ENCODE measurements around the gene SPRYD4.
"Not testable (repeated sequence)": the region's sequence is repeated elsewhere in the genome, so short reads cannot be mapped to it uniquely, and the experiment has no call there.

Gene SPRYD4

DNA sequence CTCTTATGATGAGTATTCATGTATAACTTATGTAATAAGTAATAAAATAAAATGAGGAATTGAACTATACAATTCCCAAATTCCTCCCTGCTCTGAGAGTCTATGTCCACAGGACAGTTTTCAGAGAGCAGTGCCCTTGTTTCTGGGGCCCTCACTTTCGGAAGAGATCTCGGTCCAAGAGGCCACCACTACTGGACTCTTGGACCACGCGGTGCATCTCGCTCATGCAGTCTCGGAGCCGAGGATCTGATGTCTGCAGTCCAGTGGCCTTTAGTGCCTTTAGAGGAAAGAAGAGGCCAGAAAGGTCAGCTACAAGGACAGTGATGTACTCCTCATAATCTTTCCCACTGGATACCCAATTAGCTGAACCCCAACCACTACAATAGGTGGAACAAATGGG, 11.2 kb downstream of the SPRYD4 start:
- Histone ChIP-seq H3K9me3 (ENCODE audit: low read length) (no peaks in the 10 kb centered on the region), H3K4me1 (ENCODE audit: insufficient read depth, low read length) (no peaks in the 10 kb centered on the region), H3K9ac (ENCODE audit: low read length) (no peak overlapping the region), H3K4me3 (ENCODE audit: low read depth in 1 of 2, low read length in 2 of 2) (no peak overlapping the region), H3K36me3 (ENCODE audit: insufficient read depth, low read length) (no peaks in the 10 kb centered on the region), H3K27me3 (ENCODE audit: control insufficient read depth in 1 of 2, insufficient read depth in 2 of 2, low read length in 2 of 2) (no peaks in the 10 kb centered on the region), H3K27ac (ENCODE audit: low read depth, low read length) (no peak overlapping the region)

DNA sequence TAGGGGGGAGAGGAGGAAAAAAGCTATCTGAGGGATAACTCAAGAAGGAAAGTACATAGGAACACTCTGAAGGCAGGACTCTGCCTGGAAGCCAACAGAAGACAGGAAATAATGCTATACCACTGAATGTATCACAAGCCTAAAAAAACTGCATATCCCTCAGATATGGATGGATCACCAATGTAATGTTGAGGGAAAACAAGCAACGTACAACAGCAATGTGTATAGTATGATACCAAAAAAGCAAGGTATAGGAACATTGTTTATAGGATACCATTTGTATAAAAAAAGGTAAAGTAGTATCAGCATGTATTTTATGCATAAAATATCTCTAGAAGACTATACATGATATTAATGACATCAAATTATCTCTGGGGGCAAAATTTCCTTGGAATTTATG, 16.2 kb downstream of the SPRYD4 start:
- Histone ChIP-seq H3K27ac (ENCODE audit: low read depth, low read length) (no peak overlapping the region), H3K4me3 (ENCODE audit: low read depth in 1 of 2, low read length in 2 of 2) (no peak overlapping the region), H3K9me3 (ENCODE audit: low read length) (no peaks in the 10 kb centered on the region), H3K36me3 (ENCODE audit: insufficient read depth, low read length) (no peaks in the 10 kb centered on the region), H3K27me3 (ENCODE audit: control insufficient read depth in 1 of 2, insufficient read depth in 2 of 2, low read length in 2 of 2) (no peaks in the 10 kb centered on the region), H3K9ac (ENCODE audit: low read length) (no peak overlapping the region), H3K4me1 (ENCODE audit: insufficient read depth, low read length) (no peaks in the 10 kb centered on the region)

DNA sequence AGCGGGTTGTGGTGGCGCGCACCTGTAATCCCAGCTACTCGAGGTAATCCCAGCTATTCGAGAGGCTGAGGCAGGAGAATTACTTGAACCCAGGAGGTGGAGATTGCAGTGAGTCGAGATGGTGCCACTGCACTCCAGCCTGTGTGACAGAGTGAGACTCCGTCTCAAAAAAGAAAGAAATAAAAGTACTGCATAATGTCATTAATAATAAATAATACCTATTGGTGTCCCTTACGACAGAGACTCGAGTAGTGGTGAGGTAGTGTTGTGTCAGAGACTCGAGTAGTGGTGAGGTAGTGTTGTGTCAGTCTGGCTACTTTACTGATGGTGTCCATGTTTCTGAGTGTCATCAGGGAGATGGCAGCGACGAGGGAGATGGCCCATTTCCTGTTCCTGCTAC, 18.3 kb downstream of the SPRYD4 start:
- H3K27ac ChIP-seq (ENCODE audit: low read depth, low read length): no peak overlapping the region
- H3K27me3 ChIP-seq (ENCODE audit: control insufficient read depth in 1 of 2, insufficient read depth in 2 of 2, low read length in 2 of 2): no peaks in the 10 kb centered on the region
- H3K4me1 ChIP-seq (ENCODE audit: insufficient read depth, low read length): no peaks in the 10 kb centered on the region
- H3K9me3 ChIP-seq (ENCODE audit: low read length): no peaks in the 10 kb centered on the region
- no peak overlapping the region for H3K4me3 ChIP-seq (ENCODE audit: low read depth in 1 of 2, low read length in 2 of 2)
- no peak overlapping the region for H3K9ac ChIP-seq (ENCODE audit: low read length)
- H3K36me3 ChIP-seq (ENCODE audit: insufficient read depth, low read length): no peaks in the 10 kb centered on the region

- H3K4me3 ChIP-seq (ENCODE audit: low read depth in 1 of 2, low read length in 2 of 2): peak overlapping the region; percentile 58 to 74
- H3K4me1 ChIP-seq (ENCODE audit: insufficient read depth, low read length): no peaks in the 10 kb centered on the region
- H3K27ac ChIP-seq (ENCODE audit: low read depth, low read length): no peak overlapping the region
- H3K36me3 ChIP-seq (ENCODE audit: insufficient read depth, low read length): no peaks in the 10 kb centered on the region
- H3K9ac ChIP-seq (ENCODE audit: low read length): no peak overlapping the region
- H3K27me3 ChIP-seq (ENCODE audit: control insufficient read depth in 1 of 2, insufficient read depth in 2 of 2, low read length in 2 of 2): no peaks in the 10 kb centered on the region
- no peaks in the 10 kb centered on the region for H3K9me3 ChIP-seq (ENCODE audit: low read length)
Measured at GRCh38 chr12:56487448-56488040, 19.2 kb downstream of the SPRYD4 start.

- Histone ChIP-seq H3K27ac (ENCODE audit: low read depth, low read length) (no peak within 1 kb of the TSS), H3K4me3 (ENCODE audit: low read depth in 1 of 2, low read length in 2 of 2) (peak within 1 kb of the TSS; percentile 58 to 74), H3K36me3 (ENCODE audit: insufficient read depth, low read length) (no peaks in the 10 kb centered on the region), H3K27me3 (ENCODE audit: control insufficient read depth in 1 of 2, insufficient read depth in 2 of 2, low read length in 2 of 2) (no peaks in the 10 kb centered on the region), H3K4me1 (ENCODE audit: insufficient read depth, low read length) (no peaks in the 10 kb centered on the region), H3K9me3 (ENCODE audit: low read length) (no peaks in the 10 kb centered on the region), H3K9ac (ENCODE audit: low read length) (no peak within 1 kb of the TSS)
Measured at GRCh38 chr12:56488041-56488955, 19.9 kb downstream of the SPRYD4 start, which contains the start of gene GLS2. Gene GLS2, minus strand, starts transcription at chr12:56488161. Its CDS starts 43 bp downstream, at chr12:56488118.

DNA sequence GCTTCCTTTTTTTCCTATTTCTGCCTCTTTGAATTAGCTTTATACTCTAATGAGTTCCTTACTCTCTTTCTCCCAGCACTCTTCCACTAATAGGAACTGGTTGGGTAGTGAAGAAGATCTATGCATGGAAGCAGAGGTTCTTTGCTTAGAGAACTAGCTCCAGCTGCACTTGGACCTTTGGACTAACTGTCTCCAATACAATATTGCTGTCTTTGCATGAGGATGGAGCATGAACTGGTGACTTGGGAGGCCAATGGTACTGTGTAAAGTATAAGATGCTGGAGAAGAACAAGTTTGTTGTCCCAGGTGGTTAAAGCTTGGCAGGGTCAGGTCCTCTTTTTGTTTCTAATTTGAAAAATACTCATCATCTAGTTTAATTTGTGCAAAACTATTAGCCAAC, 22.0 kb downstream of the SPRYD4 start:
- no peaks in the 10 kb centered on the region for H3K9me3 ChIP-seq (ENCODE audit: low read length)
- no peaks in the 10 kb centered on the region for H3K4me1 ChIP-seq (ENCODE audit: insufficient read depth, low read length)
- no peak overlapping the region for H3K9ac ChIP-seq (ENCODE audit: low read length)
- H3K27me3 ChIP-seq (ENCODE audit: control insufficient read depth in 1 of 2, insufficient read depth in 2 of 2, low read length in 2 of 2): no peaks in the 10 kb centered on the region
- no peak overlapping the region for H3K27ac ChIP-seq (ENCODE audit: low read depth, low read length)
- H3K4me3 ChIP-seq (ENCODE audit: low read depth in 1 of 2, low read length in 2 of 2): no peak overlapping the region
- H3K36me3 ChIP-seq (ENCODE audit: insufficient read depth, low read length): no peaks in the 10 kb centered on the region

- not testable (repeated sequence) for H3K27me3 ChIP-seq (ENCODE audit: control insufficient read depth in 1 of 2, insufficient read depth in 2 of 2, low read length in 2 of 2)
Measured at GRCh38 chr12:56493409-56494105, 25.2 kb downstream of the SPRYD4 start.

GRCh38 chr12:56494106-56494415, 25.7 kb downstream of the SPRYD4 start:
- H3K27ac ChIP-seq (ENCODE audit: low read depth, low read length); H3K4me3 ChIP-seq (ENCODE audit: low read depth in 1 of 2, low read length in 2 of 2); H3K36me3 ChIP-seq (ENCODE audit: insufficient read depth, low read length); H3K27me3 ChIP-seq (ENCODE audit: control insufficient read depth in 1 of 2, insufficient read depth in 2 of 2, low read length in 2 of 2); H3K4me1 ChIP-seq (ENCODE audit: insufficient read depth, low read length); H3K9ac ChIP-seq (ENCODE audit: low read length); H3K9me3 ChIP-seq (ENCODE audit: low read length): not testable (repeated sequence)

More at GRCh38 chr12:56493409-56494105, 25.2 kb downstream of the SPRYD4 start:
- H3K9me3 ChIP-seq (ENCODE audit: low read length); H3K4me1 ChIP-seq (ENCODE audit: insufficient read depth, low read length); H3K4me3 ChIP-seq (ENCODE audit: low read depth in 1 of 2, low read length in 2 of 2); H3K36me3 ChIP-seq (ENCODE audit: insufficient read depth, low read length); H3K9ac ChIP-seq (ENCODE audit: low read length); H3K27ac ChIP-seq (ENCODE audit: low read depth, low read length): not testable (repeated sequence)

GRCh38 chr12:56494481-56494880, 26.1 kb downstream of the SPRYD4 start:
- H3K27me3 ChIP-seq (ENCODE audit: control insufficient read depth in 1 of 2, insufficient read depth in 2 of 2, low read length in 2 of 2); H3K36me3 ChIP-seq (ENCODE audit: insufficient read depth, low read length); H3K9ac ChIP-seq (ENCODE audit: low read length); H3K27ac ChIP-seq (ENCODE audit: low read depth, low read length); H3K4me1 ChIP-seq (ENCODE audit: insufficient read depth, low read length); H3K9me3 ChIP-seq (ENCODE audit: low read length); H3K4me3 ChIP-seq (ENCODE audit: low read depth in 1 of 2, low read length in 2 of 2): not testable (repeated sequence)

DNA sequence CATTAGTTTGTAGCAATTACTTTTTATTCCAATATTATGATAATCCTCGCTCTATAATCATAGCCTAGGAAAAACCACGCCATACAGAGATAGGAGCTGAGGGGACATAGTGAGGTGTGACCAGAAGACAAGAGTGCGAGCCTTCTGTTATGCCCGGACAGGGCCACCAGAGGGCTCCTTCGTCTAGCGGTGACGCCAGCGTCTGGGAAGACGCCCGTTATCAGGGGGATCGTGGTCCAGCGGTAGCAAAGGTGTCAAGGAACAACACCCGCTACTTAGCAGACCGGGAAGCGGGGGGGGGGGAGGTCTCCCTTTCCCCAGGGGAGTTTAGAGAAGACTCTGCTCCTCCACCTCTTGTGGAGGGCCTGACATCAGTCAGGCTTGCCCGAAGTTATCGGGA, 28.3 kb downstream of the SPRYD4 start:
- H3K9ac ChIP-seq (ENCODE audit: low read length); H3K4me3 ChIP-seq (ENCODE audit: low read depth in 1 of 2, low read length in 2 of 2); H3K27ac ChIP-seq (ENCODE audit: low read depth, low read length): not testable (repeated sequence)

DNA sequence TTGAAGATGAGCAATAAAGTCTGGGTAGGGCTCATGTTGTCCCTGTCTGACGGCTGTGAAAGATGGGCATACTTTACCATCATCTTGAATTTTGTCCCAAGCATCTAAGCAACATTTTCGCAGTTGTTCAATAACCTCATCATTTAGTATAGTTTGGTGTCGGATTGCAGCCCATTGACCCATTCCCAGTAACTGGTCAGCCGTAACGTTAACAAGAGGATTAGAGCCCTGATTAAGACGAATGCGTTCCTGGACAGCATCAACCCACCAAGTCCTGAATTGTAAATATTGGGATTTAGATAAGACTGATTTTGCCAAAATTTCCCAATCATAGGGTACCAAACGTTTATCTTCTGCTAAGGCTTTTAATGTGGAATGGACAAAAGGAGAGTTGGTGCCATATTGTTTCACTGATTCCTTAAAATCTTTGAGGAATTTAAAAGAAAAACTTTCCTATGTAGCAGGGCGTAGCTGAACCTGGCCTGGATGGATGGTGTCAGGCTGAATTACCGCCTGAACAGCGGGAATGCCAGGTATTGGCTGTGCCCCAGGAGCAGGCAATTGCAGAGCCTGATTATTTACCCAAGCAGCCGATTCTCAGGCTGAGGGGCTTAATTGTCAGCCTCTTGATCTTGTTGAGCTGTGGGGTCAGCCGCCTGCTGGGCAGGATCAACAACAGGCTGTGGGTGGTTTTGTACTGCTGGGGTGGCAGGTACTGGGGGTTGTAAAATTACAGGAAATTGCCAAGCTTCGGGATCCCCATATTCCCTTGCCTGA, 29.9 kb downstream of the SPRYD4 start:
- not testable (repeated sequence) for H3K27ac ChIP-seq (ENCODE audit: low read depth, low read length); H3K9ac ChIP-seq (ENCODE audit: low read length); H3K9me3 ChIP-seq (ENCODE audit: low read length); H3K36me3 ChIP-seq (ENCODE audit: insufficient read depth, low read length); H3K27me3 ChIP-seq (ENCODE audit: control insufficient read depth in 1 of 2, insufficient read depth in 2 of 2, low read length in 2 of 2); H3K4me3 ChIP-seq (ENCODE audit: low read depth in 1 of 2, low read length in 2 of 2); H3K4me1 ChIP-seq (ENCODE audit: insufficient read depth, low read length)

More for the DNA sequence above, 28.3 kb downstream of the SPRYD4 start:
- H3K27me3 ChIP-seq (ENCODE audit: control insufficient read depth in 1 of 2, insufficient read depth in 2 of 2, low read length in 2 of 2); H3K9me3 ChIP-seq (ENCODE audit: low read length); H3K4me1 ChIP-seq (ENCODE audit: insufficient read depth, low read length); H3K36me3 ChIP-seq (ENCODE audit: insufficient read depth, low read length): not testable (repeated sequence)
